Measurements from ENCODE around the gene RBMS2. TPM values are rescaled to one million over a fixed set of nuclear protein-coding genes. Genes with fewer than 3 reads are reported as not detected.
"Not testable (repeated sequence)": the region's sequence is repeated elsewhere in the genome, so short reads cannot be mapped to it uniquely, and the experiment has no call there.

The RBMS2 gene
- total RNA-seq, 1 donor: 32.8 TPM

- peak; percentile 41 for DNase-seq (ENCODE audit: low read depth)
- peak; percentile 46 for TF ChIP-seq CTCF (IDR thresholded peaks at IDR 0.05; ENCODE audit: insufficient read depth, low read depth, low read length)
- not testable (repeated sequence) for H3K4me3 ChIP-seq (ENCODE audit: low read depth, low read length)
Measured at GRCh38 chr12:56496704-56497103, 24.9 kb upstream of the RBMS2 start.

- peak; percentile 83 for DNase-seq (ENCODE audit: low read depth)
- H3K4me3 ChIP-seq (ENCODE audit: low read depth, low read length): not testable (repeated sequence)
Measured at GRCh38 chr12:56498126-56498902, 23.3 kb upstream of the RBMS2 start.

GRCh38 chr12:56499452-56499851, 22.2 kb upstream of the RBMS2 start:
- H3K4me3 ChIP-seq (ENCODE audit: low read depth, low read length); DNase-seq (ENCODE audit: low read depth): not testable (repeated sequence)

- not testable (repeated sequence) for H3K4me3 ChIP-seq (ENCODE audit: low read depth, low read length); DNase-seq (ENCODE audit: low read depth)
Measured at GRCh38 chr12:56499879-56500278, 21.7 kb upstream of the RBMS2 start.

- TF ChIP-seq CTCF (IDR thresholded peaks at IDR 0.05; ENCODE audit: insufficient read depth, low read depth, low read length): no peak
- no peak for DNase-seq (ENCODE audit: low read depth)
Measured at GRCh38 chr12:56510786-56511185, 10.8 kb upstream of the RBMS2 start.

GRCh38 chr12:56514014-56514318, 7.7 kb upstream of the RBMS2 start:
- DNase-seq (ENCODE audit: low read depth); H3K4me3 ChIP-seq (ENCODE audit: low read depth, low read length): not testable (repeated sequence)

More at GRCh38 chr12:56510786-56511185, 10.8 kb upstream of the RBMS2 start:
- H3K4me3 ChIP-seq (ENCODE audit: low read depth, low read length): no peak overlapping the region

- H3K4me3 ChIP-seq (ENCODE audit: low read depth, low read length): no peak overlapping the region
- TF ChIP-seq CTCF (IDR thresholded peaks at IDR 0.05; ENCODE audit: insufficient read depth, low read depth, low read length): no peak
- DNase-seq (ENCODE audit: low read depth): no peak
Measured at GRCh38 chr12:56517854-56518253, 3.8 kb upstream of the RBMS2 start.

GRCh38 chr12:56518570-56518969, 3.0 kb upstream of the RBMS2 start:
- DNase-seq (ENCODE audit: low read depth): no peak
- TF ChIP-seq CTCF (IDR thresholded peaks at IDR 0.05; ENCODE audit: insufficient read depth, low read depth, low read length): no peak
- no peak overlapping the region for H3K4me3 ChIP-seq (ENCODE audit: low read depth, low read length)

GRCh38 chr12:56520048-56520447, 1.6 kb upstream of the RBMS2 start:
- TF ChIP-seq CTCF (IDR thresholded peaks at IDR 0.05; ENCODE audit: insufficient read depth, low read depth, low read length): no peak
- DNase-seq (ENCODE audit: low read depth): peak; percentile 44
- no peak overlapping the region for H3K4me3 ChIP-seq (ENCODE audit: low read depth, low read length)

All from fibroblast of villous mesenchyme (primary cell).